Heart left ventricle (tissue), 16 donors: Measurements from ENCODE around the gene TMEM242. TPM values are rescaled to one million over a fixed set of nuclear protein-coding genes. Genes with fewer than 3 reads are reported as not detected.

ENCODE experiments used
- ATAC-seq, 4 donors: fragments of 200-7000 bp; cut with Tn5 transposase; one replicate each; pipeline ENCODE4 v1.9.1; 2020 to 2022; ENCODE audit warnings: moderate library complexity in 4 of 4, mild to moderate bottlenecking in 3 of 4, moderate number of reproducible peaks in 1 of 4
- DNase-seq, 5 donors: peaks; one replicate each; pipeline ENCODE4 v3.0.0-alpha.2; 2020
- H3K27ac ChIP-seq, 12 donors: fragments of 200-600 bp; sonication (generic) in 4 of 12; one replicate each; pipeline versions ENCODE4 v1.5.0 to v1.8.0; 2016 to 2022; ENCODE audit warnings: mild to moderate bottlenecking in 2 of 12
- H3K27me3 ChIP-seq, 9 donors: fragments of 200-600 bp; sonication (generic) in 2 of 9; one replicate each; pipeline versions ENCODE4 v1.5.1 to v1.8.0; 2016 to 2022; ENCODE audit warnings: mild to moderate bottlenecking in 3 of 9
- H3K36me3 ChIP-seq, 9 donors: fragments of 200-600 bp; sonication (generic) in 2 of 9; one replicate each; pipeline versions ENCODE4 v1.5.0 to v1.8.0; 2018 to 2022; ENCODE audit warnings: mild to moderate bottlenecking in 2 of 9
- H3K4me1 ChIP-seq, 12 donors: fragments of 200-600 bp; sonication (generic) in 4 of 12; one replicate each; pipeline versions ENCODE4 v1.5.0 to v1.8.0; 2016 to 2022; ENCODE audit warnings: mild to moderate bottlenecking in 3 of 12
- H3K4me3 ChIP-seq, 12 donors: fragments of 200-600 bp; sonication (generic) in 4 of 12; one replicate each; pipeline versions ENCODE4 v1.5.0 to v1.8.0; 2017 to 2022; ENCODE audit warnings: mild to moderate bottlenecking in 9 of 12, moderate library complexity in 4 of 12
- H3K9me3 ChIP-seq, 12 donors: fragments of 200-600 bp; sonication (generic) in 4 of 12; one replicate each; pipeline versions ENCODE4 v1.5.0 to v1.8.0; 2016 to 2022; ENCODE audit warnings: mild to moderate bottlenecking in 1 of 12
- CTCF ChIP-seq, 12 donors: fragments of 200-600 bp; sonication (generic) in 4 of 12; IDR thresholded peaks; one replicate each; pipeline versions ENCODE4 v1.5.0 to v1.8.0; 2018 to 2022; ENCODE audit warnings: antibody characterized with exemption in 12 of 12, mild to moderate bottlenecking in 5 of 12
- POLR2A ChIP-seq, 2 donors: fragments of 450-650 bp; IDR thresholded peaks; one replicate each; pipeline ENCODE4 v1.6.1; 2017; ENCODE audit warnings: antibody characterized with exemption in 2 of 2, mild to moderate bottlenecking in 2 of 2, moderate library complexity in 2 of 2
- WGBS, 4 donors: extraction: QIAGEN DNeasy Blood & Tissue Kit in 2 of 4; methylation state at CpG; one replicate each; pipeline versions ENCODE4 v1.1.5 to v1.1.7; 2013 to 2018; 5-methylcytosine and 5-hydroxymethylcytosine counted together
- intact Hi-C, 10 donors: fragments of 100-400 bp; cut with DNase I; formaldehyde crosslinking; loops; one replicate each; pipeline versions ENCODE4 v1.11.1 to v1.14.2; 2022
- polyA plus RNA-seq, 2 donors: library from polyadenylated mRNA; stranded (reverse); fragments of 200-250 nt; gene quantifications; one replicate each; pipeline ENCODE4 v1.2.3, GENCODE V29; 2013
- total RNA-seq, 9 donors: library from RNA; depleted of rRNA in 2 of 9; stranded (reverse); fragments of >200 nt in 2 of 9; fragmentation: NEBNext Ultra II Directional in 3 of 9; extraction: Animal tissue kit (Norgen Biotek cat#: 25700) in 3 of 9; gene quantifications; one replicate each; pipeline versions ENCODE4 v1.1.0 to v1.2.4, GENCODE V29; 2016 to 2023
- donor health status: ischemic (EF 13 %, LVEDD 7.1; RV severe dilation, severe dysfunction).
- donor health status: healthy with polysubstance abuse.
- donor health status: DM: no; HTN: yes; CAD: no.
- donor health status: DM: no; HTN: no; CAD: no.
- donor health status: ischemic (EF 25% LVEDD 6.9; RV normal size, moderate dysfunction).
- donor health status: ischemic (EF 25% LVEDD 5.7; RV mildly dilated, moderate dysfunction).
- donor health status: healthy.
- donor health status: DM: yes; HTN: yes; CAD: no.
- donor health status: ischemic (EF 35%, LVEDD 5.7; RV mildly dilated, moderate dysfunction).
- donor health status: nonischemic (EF 11% LVEDD 7.7; RV severe dilation, severe dysfunction).
- donor health status: DM: yes; HTN: yes; CAD: no.
- donor health status: PGD.
- donor health status: ischemic (EF 29% LVEDD 5.4; RV normal size, mild dysfunction).
- donor health status: nonischemic (EF 23%, LVEDD 6.1; RV moderate dilation, normal function).

The TMEM242 gene
- total and polyA plus RNA-seq, 11 donors: 5.9 to 18.3 (median 13.2) TPM

DNA sequence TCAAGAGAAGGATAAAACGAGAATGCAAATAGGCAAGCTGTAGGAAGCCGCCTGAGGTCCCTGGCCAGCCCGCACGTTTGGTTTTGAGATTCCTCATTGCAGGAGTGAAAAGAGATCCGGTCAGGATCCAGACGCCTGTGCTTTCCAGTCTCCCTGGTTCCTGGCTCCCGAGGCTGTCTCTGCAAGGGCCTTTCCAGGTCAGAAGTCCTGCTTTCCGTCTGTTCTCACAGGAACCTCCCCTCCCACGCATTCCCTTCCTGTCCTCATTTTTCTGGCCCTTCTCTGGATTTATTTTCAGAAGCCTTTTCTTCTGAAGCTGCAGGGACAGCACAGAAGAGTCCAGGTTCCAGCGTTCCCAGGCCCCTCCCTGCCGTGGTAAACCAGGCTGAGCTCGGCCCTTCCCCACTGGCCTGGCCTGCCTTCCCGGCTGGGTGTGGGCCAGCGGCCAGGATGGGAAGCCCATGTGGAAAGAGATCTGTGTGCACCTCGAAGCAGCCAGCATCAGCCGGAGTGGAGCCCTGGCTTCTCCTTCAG lies 54.0 kb downstream of the TMEM242 start:
- DNase-seq (peak; percentile 87 to 90 (median 88)), ATAC-seq (peak; percentile 84 to 93 (median 84))
- H3K4me3 ChIP-seq: peak overlapping the region in 1 of 12 donors; percentile 6
- H3K9me3 ChIP-seq: no peaks in the 10 kb centered on the region
- H3K4me1 ChIP-seq: peaks cover 5 to 43% (median 31%) of the 10 kb centered on the region in 12 donors
- no peaks in the 10 kb centered on the region for H3K27me3 ChIP-seq
- H3K27ac ChIP-seq: peak overlapping the region in 11 of 12 donors; percentile 48 to 83 (median 76)
- TF ChIP-seq POLR2A (IDR thresholded peaks at IDR 0.05) (peak in 1 of 2 donors; percentile 10), CTCF (IDR thresholded peaks at IDR 0.05) (no peak)
- H3K36me3 ChIP-seq: no peaks in the 10 kb centered on the region
- 18 to 34% (median 22%) methylated on average over 16 of the region's 16 CpGs for WGBS, 4 donors
- intact Hi-C loops: no loop called here

GRCh38 chr6:157268835-157269234 lies 54.5 kb downstream of the TMEM242 start:
- H3K27ac ChIP-seq: peak overlapping the region; percentile 9 to 83 (median 74)
- no peaks in the 10 kb centered on the region for H3K36me3 ChIP-seq
- no peaks in the 10 kb centered on the region for H3K9me3 ChIP-seq
- 36 to 56% (median 46%) methylated on average over 6 of the region's 6 CpGs for WGBS, 4 donors
- peak in 2 of 4 donors; percentile 24 to 36 for ATAC-seq
- intact Hi-C loops: no loop called here
- peak in 3 of 5 donors; percentile 47 to 62 (median 54) for DNase-seq
- H3K4me1 ChIP-seq: peaks cover 5 to 38% (median 28%) of the 10 kb centered on the region in 12 donors
- peak overlapping the region in 1 of 12 donors; percentile 6 for H3K4me3 ChIP-seq
- no peaks in the 10 kb centered on the region for H3K27me3 ChIP-seq
- no peak for TF ChIP-seq CTCF (IDR thresholded peaks at IDR 0.05)

GRCh38 chr6:157268396-157268795 lies 54.9 kb downstream of the TMEM242 start:
- intact Hi-C loops: no loop called here
- ATAC-seq (no peak), DNase-seq (no peak)
- WGBS, 4 donors: 81 to 95% (median 93%) methylated on average over 4 to 6 of the region's 6 CpGs
- H3K9me3 ChIP-seq: no peaks in the 10 kb centered on the region
- no peaks in the 10 kb centered on the region for H3K27me3 ChIP-seq
- H3K27ac ChIP-seq: peak overlapping the region; percentile 9 to 83 (median 74)
- H3K4me1 ChIP-seq: peaks cover 5 to 41% (median 27%) of the 10 kb centered on the region in 12 donors
- H3K4me3 ChIP-seq: no peak overlapping the region
- no peaks in the 10 kb centered on the region for H3K36me3 ChIP-seq
- TF ChIP-seq CTCF (IDR thresholded peaks at IDR 0.05) (no peak), POLR2A (IDR thresholded peaks at IDR 0.05) (no peak)

GRCh38 chr6:157267654-157268053 lies 55.7 kb downstream of the TMEM242 start:
- H3K4me1 ChIP-seq: peaks cover 5 to 48% (median 32%) of the 10 kb centered on the region in 12 donors
- no peak for ATAC-seq

More at GRCh38 chr6:157267654-157268053, 55.7 kb downstream of the TMEM242 start:
- Histone ChIP-seq H3K9me3 (no peaks in the 10 kb centered on the region), H3K27ac (peak overlapping the region in 2 of 12 donors; percentile 72 to 79), H3K36me3 (no peaks in the 10 kb centered on the region), H3K27me3 (no peaks in the 10 kb centered on the region), H3K4me3 (no peak overlapping the region)
- intact Hi-C loops: no loop called here
- WGBS, 4 donors: 85 to 92% (median 91%) methylated on average over 5 to 7 of the region's 7 CpGs
- TF ChIP-seq CTCF (IDR thresholded peaks at IDR 0.05) (no peak), POLR2A (IDR thresholded peaks at IDR 0.05) (no peak)
- DNase-seq: no peak
